Daoy (cell line): ENCODE results near the gene MAP3K10. TPM values are rescaled to one million over a fixed set of nuclear protein-coding genes. Genes with fewer than 3 reads are reported as not detected.

ENCODE experiments used
- DNase-seq: peaks from one replicate; pipeline ENCODE4 v3.0.0-alpha.2; 2015; ENCODE audit warnings: low read depth
- total RNA-seq: library from RNA; depleted of rRNA; stranded (reverse); fragments of >200 nt; shearing (Covaris generic); gene quantifications from 2 replicates; pipeline ENCODE4 v1.2.3, GENCODE V29; 2014; rRNA removed

Gene MAP3K10
- total RNA-seq, 1 experiment from 2014 or later, result 10.9 TPM

- no peak for DNase-seq
Observed at GRCh38 chr19:40249781-40250180, 58.6 kb downstream of the MAP3K10 start.

- DNase-seq, result no peak
Observed at GRCh38 chr19:40251244-40251643, 60.0 kb downstream of the MAP3K10 start.

DNA sequence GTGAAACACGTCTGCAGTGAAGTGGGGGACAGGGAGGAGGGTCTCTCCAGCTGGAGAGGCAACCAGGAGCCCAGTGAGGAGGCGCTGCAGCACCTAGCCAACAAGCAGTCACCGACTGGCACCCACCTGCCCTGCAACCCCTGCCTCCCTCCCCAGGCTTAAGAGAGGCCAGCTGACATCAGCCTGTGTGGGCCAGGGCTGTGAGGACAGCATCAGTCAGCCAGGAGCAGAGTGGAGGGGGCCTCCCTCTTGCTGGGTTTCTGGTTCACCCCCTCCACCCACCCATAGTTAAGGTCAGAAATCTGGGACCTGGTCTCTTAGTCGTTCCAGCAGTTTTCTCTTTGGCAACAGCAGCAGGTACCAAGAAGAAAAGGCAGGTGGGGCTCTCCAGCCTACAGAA lies 60.8 kb downstream of the MAP3K10 start:
- DNase-seq, result no peak

- DNase-seq, result no peak
Observed at GRCh38 chr19:40252395-40252794, 61.2 kb downstream of the MAP3K10 start.

GRCh38 chr19:40253611-40254092 lies 62.4 kb downstream of the MAP3K10 start:
- DNase-seq, result no peak

DNA sequence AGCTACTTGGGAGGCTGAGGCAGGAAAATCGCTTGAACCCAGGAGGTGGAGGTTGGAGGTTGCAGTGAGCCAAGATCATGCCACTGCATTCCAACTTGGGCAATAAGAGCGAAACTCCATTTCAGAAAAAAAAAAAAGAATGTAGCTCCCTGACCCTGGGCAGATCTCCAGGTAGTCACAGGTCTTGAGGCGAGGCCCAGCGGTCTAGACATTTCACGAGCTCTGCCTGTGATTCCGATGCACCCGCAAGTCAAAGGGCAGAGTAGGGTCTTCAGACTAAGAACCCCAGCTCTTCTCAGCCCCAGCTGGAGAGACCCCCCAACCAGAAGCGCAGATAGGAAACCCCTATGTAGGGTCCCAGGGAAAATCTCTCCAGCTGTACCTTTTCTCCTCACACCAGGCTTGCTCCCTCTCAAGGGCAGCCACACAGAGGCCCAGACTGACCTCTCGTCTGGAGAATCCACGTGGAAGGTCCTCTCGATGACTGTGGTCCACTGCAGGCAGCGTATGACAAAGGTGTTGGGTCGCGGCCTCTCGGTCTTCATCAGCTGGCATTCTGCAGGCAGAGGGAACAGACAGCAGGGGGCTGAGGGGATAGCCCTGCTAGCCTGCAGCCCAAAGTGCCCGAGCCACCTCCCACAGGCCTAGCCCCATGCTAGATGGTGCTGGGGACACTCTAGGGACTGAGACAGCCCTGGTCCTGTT lies 63.6 kb downstream of the MAP3K10 start:
- DNase-seq, result no peak

DNA sequence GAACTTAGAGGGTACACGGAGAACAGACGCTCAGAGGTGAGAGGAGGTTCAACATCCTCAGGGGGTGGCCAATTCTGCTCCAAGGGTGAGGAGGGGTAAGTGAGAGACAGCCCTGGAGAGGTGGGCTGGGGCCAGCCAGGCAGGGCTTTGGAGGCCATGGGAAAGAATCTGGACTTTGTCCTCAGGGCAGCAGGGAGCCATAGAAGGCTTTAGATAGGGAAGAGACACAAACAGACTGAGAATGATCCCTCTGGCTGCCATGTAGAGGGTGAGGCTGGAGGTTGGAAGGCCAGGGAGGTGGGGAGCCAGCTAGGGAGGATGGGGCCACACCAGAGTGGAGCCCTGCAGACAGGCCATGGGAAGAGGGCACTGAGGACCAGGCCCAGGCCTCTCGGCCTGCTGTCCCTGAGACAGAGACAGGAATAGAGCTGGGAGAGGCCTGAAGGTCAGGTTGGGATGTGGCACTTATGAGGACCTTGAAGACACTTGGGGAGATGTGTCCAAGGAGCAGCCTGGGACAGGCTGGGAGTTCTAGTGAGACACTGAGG lies 64.5 kb downstream of the MAP3K10 start:
- no peak for DNase-seq

DNA sequence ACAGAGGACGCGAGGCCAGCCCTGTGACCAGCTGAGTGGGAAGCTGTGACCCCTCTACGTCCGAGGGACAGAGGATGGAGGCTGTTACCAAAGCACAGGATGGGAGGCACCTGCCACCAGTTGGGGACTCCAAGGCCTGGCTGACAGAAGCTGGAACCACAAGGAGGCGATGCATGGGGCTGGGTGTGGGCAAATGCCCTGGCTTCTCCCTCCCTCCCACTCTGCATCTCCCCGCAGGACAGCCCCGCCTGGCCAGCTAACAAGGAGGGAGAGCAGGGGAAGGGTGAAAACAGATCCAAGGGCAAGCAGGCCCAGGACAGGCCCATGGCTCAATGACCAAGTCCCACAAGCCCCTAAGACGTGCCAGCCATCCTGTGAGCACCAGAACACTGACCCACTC lies 65.3 kb downstream of the MAP3K10 start:
- no peak for DNase-seq

- DNase-seq, result no peak
Observed at GRCh38 chr19:40257096-40257517, 65.9 kb downstream of the MAP3K10 start.

- no peak for DNase-seq
Observed at GRCh38 chr19:40261631-40262030, 70.4 kb downstream of the MAP3K10 start.

- no peak for DNase-seq
Observed at GRCh38 chr19:40262422-40262821, 71.2 kb downstream of the MAP3K10 start.

DNA sequence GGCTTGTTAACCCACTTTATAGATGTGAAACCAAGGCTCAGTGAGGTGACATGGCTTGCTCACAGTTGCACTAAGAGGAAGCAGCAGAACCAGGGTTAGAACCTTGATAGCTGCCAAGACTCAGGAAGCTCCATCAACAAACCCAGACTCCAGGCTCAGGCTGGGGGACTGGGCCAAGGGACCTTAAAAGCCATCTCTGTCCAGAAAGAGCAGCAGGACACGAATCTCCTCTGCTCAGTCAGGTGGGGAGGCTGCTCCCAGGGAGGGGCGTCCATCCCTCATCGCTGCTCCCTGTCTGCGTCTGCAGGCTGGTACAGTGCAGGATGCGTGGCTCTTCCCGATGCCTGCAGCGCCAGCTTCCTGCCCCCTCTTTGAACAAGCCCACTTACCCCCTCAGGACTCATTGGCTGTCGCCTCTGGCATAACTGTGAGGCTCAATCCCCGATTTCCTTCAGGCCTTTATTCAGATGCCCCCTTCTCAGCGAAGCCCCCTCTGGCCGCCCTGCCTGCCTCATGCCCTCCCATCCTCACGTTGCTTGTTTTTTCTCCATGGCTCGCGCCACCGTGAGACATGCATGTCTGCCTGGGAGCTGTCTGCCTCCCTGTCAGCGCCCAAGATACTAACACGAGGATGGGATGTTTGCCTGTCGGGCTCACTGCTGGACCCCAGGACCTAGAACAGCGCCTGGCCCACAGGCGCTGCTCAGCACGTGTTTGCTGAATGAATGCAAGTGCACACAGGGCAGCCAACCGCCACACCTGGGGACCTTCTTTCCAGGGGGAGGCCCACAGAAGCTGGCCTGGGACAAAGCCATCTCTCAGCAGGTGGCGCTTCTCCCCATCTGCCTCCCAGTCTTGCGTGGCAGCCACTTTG lies 72.5 kb downstream of the MAP3K10 start:
- DNase-seq, result no peak

- no peak for DNase-seq
Observed at GRCh38 chr19:40264314-40265054, 73.3 kb downstream of the MAP3K10 start.

Other genes with a start within 250 kb of the MAP3K10 start
- 483 and 520 TPM in 2 replicates for gene PSMC4, start 220.3 kb upstream of the MAP3K10 start, total RNA-seq
- 0.60 and 4.8 TPM in 2 replicates for gene ZNF546, start 194.4 kb upstream of the MAP3K10 start, total RNA-seq
- gene ZNF780B, start 135.2 kb upstream of the MAP3K10 start, total RNA-seq, result 4.9 and 20.8 TPM in 2 replicates
- gene ZNF780A, start 100.5 kb upstream of the MAP3K10 start, total RNA-seq, result 16.1 and 18.5 TPM in 2 replicates
- gene TTC9B, start 27.0 kb downstream of the MAP3K10 start, total RNA-seq, result not detected in 2 replicates
- 0.39 TPM in 1 of 2 replicates, not detected in the other for gene CCNP, start 35.3 kb downstream of the MAP3K10 start, total RNA-seq
- gene AKT2, start 93.9 kb downstream of the MAP3K10 start, total RNA-seq, result 83.6 and 84.5 TPM in 2 replicates
- 5.7 and 22.4 TPM in 2 replicates for gene C19orf47, start 157.0 kb downstream of the MAP3K10 start, total RNA-seq
- gene PLD3, start 157.3 kb downstream of the MAP3K10 start, total RNA-seq, result 118 and 121 TPM in 2 replicates
- under 0.01 TPM in 1 of 2 replicates, not detected in the other for gene HIPK4, start 198.8 kb downstream of the MAP3K10 start, total RNA-seq
- 0.71 and 1.6 TPM in 2 replicates for gene PRX, start 222.0 kb downstream of the MAP3K10 start, total RNA-seq
- gene SERTAD1, start 234.6 kb downstream of the MAP3K10 start, total RNA-seq, result 21.1 and 29.2 TPM in 2 replicates